Activated CD8-positive, alpha-beta T cell treated with anti-CD3 and anti-CD28 coated beads, Interleukin-2, amount 10 ng/mL, durations not matched to agents 7 days and 5 days (primary cell): ENCODE results near the gene LRRC38. TPM values are rescaled to one million over a fixed set of nuclear protein-coding genes. Genes with fewer than 3 reads are reported as not detected.

Experiments
- ATAC-seq: fragments of 150-1000 bp; cut with Tn5 transposase; one replicate; pipeline ENCODE4 v1.10.0; 2021; ENCODE audit warnings: moderate library complexity
- CTCF ChIA-PET: fragments of 350-600 bp; sonication (Branson Sonifier 250); formaldehyde crosslinking; loops from one replicate; lab custom pipeline; 2021; ENCODE audit warnings: antibody characterized with exemption; lab: Charles Lee
- POLR2A ChIA-PET: fragments of 350-600 bp; sonication (Branson Sonifier 250); formaldehyde crosslinking; loops from one replicate; lab custom pipeline; 2021; ENCODE audit warnings: antibody characterized with exemption; lab: Charles Lee
- DNase-seq: peaks from one replicate; pipeline ENCODE4 v3.0.0-alpha.2; 2020
- H3K27ac Mint-ChIP-seq: one replicate; pipeline ENCODE4 v1.8.0; 2021; ENCODE audit warnings: mild to moderate bottlenecking, mixed read lengths
- H3K27me3 Mint-ChIP-seq: one replicate; pipeline ENCODE4 v1.8.0; 2021; ENCODE audit warnings: low read depth, mixed read lengths
- H3K36me3 Mint-ChIP-seq: one replicate; pipeline ENCODE4 v1.8.0; 2021; ENCODE audit warnings: low read depth, mixed read lengths
- H3K4me1 Mint-ChIP-seq: one replicate; pipeline ENCODE4 v1.8.0; 2021; ENCODE audit warnings: low read depth, mixed read lengths
- H3K4me3 Mint-ChIP-seq: one replicate; pipeline ENCODE4 v1.8.0; 2021; ENCODE audit warnings: mild to moderate bottlenecking, mixed read lengths
- H3K9me3 Mint-ChIP-seq: one replicate; pipeline ENCODE4 v1.8.0; 2022; ENCODE audit warnings: mixed read lengths; ENCODE audit not compliant: insufficient read depth
- total RNA-seq, 2 experiments: library from RNA; stranded (reverse); gene quantifications; one replicate each; pipeline ENCODE4 v1.2.3, GENCODE V29; 2021

Gene LRRC38
- total RNA-seq, 2 experiments from 2014 or later: not detected

- Mint-ChIP-seq H3K9me3 (no peaks in the 10 kb centered on the region), H3K36me3 (no peaks in the 10 kb centered on the region), H3K27ac (no peak overlapping the region), H3K4me1 (no peaks in the 10 kb centered on the region), H3K27me3 (no peaks in the 10 kb centered on the region), H3K4me3 (no peak overlapping the region)
- POLR2A ChIA-PET: no interaction called here
- no peak for DNase-seq
- no peak for ATAC-seq
- CTCF ChIA-PET: no interaction called here
Observed at GRCh38 chr1:13541435-13542215, 27.8 kb upstream of the LRRC38 start.

GRCh38 chr1:13540866-13541265 is 27.1 kb upstream of the LRRC38 start:
- H3K9me3 Mint-ChIP-seq: no peaks in the 10 kb centered on the region
- DNase-seq (no peak), ATAC-seq (no peak)
- POLR2A ChIA-PET: no interaction called here
- no peaks in the 10 kb centered on the region for H3K4me1 Mint-ChIP-seq
- CTCF ChIA-PET: no interaction called here
- H3K4me3 Mint-ChIP-seq: no peak overlapping the region
- H3K36me3 Mint-ChIP-seq: no peaks in the 10 kb centered on the region
- H3K27ac Mint-ChIP-seq: no peak overlapping the region
- no peaks in the 10 kb centered on the region for H3K27me3 Mint-ChIP-seq

- no peaks in the 10 kb centered on the region for H3K4me1 Mint-ChIP-seq
- H3K9me3 Mint-ChIP-seq: no peaks in the 10 kb centered on the region
- POLR2A ChIA-PET: no interaction called here
- no peak for DNase-seq
- no peaks in the 10 kb centered on the region for H3K27me3 Mint-ChIP-seq
- no peaks in the 10 kb centered on the region for H3K36me3 Mint-ChIP-seq
- CTCF ChIA-PET: no interaction called here
- H3K27ac Mint-ChIP-seq: no peak overlapping the region
- ATAC-seq: no peak
- H3K4me3 Mint-ChIP-seq: no peak overlapping the region
Observed at GRCh38 chr1:13539683-13540082, 25.9 kb upstream of the LRRC38 start.

GRCh38 chr1:13538832-13539231 is 25.0 kb upstream of the LRRC38 start:
- DNase-seq: no peak
- POLR2A ChIA-PET: no interaction called here
- ATAC-seq: no peak
- Mint-ChIP-seq H3K36me3 (no peaks in the 10 kb centered on the region), H3K27me3 (no peaks in the 10 kb centered on the region), H3K4me3 (no peak overlapping the region), H3K4me1 (no peaks in the 10 kb centered on the region), H3K27ac (no peak overlapping the region), H3K9me3 (no peaks in the 10 kb centered on the region)
- CTCF ChIA-PET: no interaction called here

GRCh38 chr1:13536571-13536970 is 22.8 kb upstream of the LRRC38 start:
- ChIA-PET POLR2A (no interaction called here), CTCF (no interaction called here)
- Mint-ChIP-seq H3K27ac (no peak overlapping the region), H3K27me3 (no peaks in the 10 kb centered on the region), H3K36me3 (no peaks in the 10 kb centered on the region), H3K9me3 (no peaks in the 10 kb centered on the region), H3K4me1 (no peaks in the 10 kb centered on the region), H3K4me3 (no peak overlapping the region)
- ATAC-seq (no peak), DNase-seq (no peak)

GRCh38 chr1:13535227-13535626 is 21.4 kb upstream of the LRRC38 start:
- no peaks in the 10 kb centered on the region for H3K4me1 Mint-ChIP-seq
- no peak overlapping the region for H3K27ac Mint-ChIP-seq
- no peak overlapping the region for H3K4me3 Mint-ChIP-seq
- H3K9me3 Mint-ChIP-seq: no peaks in the 10 kb centered on the region
- ATAC-seq (no peak), DNase-seq (no peak)
- ChIA-PET POLR2A (no interaction called here), CTCF (no interaction called here)
- H3K36me3 Mint-ChIP-seq: no peaks in the 10 kb centered on the region
- no peaks in the 10 kb centered on the region for H3K27me3 Mint-ChIP-seq

- ATAC-seq (no peak), DNase-seq (no peak)
- Mint-ChIP-seq H3K27ac (no peak overlapping the region), H3K27me3 (no peaks in the 10 kb centered on the region), H3K9me3 (no peaks in the 10 kb centered on the region), H3K4me3 (no peak overlapping the region), H3K36me3 (no peaks in the 10 kb centered on the region), H3K4me1 (no peaks in the 10 kb centered on the region)
- ChIA-PET CTCF (no interaction called here), POLR2A (no interaction called here)
Observed at GRCh38 chr1:13528320-13528719, 14.5 kb upstream of the LRRC38 start.

GRCh38 chr1:13523780-13524477 is 10.1 kb upstream of the LRRC38 start:
- H3K9me3 Mint-ChIP-seq: no peaks in the 10 kb centered on the region
- POLR2A ChIA-PET: no interaction called here
- H3K27me3 Mint-ChIP-seq: no peaks in the 10 kb centered on the region
- no peak overlapping the region for H3K27ac Mint-ChIP-seq
- DNase-seq: no peak
- ATAC-seq: no peak
- no peaks in the 10 kb centered on the region for H3K36me3 Mint-ChIP-seq
- CTCF ChIA-PET: no interaction called here
- H3K4me3 Mint-ChIP-seq: no peak overlapping the region
- no peaks in the 10 kb centered on the region for H3K4me1 Mint-ChIP-seq

- DNase-seq (no peak), ATAC-seq (no peak)
- Mint-ChIP-seq H3K27ac (no peak overlapping the region), H3K36me3 (no peaks in the 10 kb centered on the region), H3K27me3 (peaks cover 2% of the 10 kb centered on the region), H3K4me3 (no peak overlapping the region), H3K9me3 (no peaks in the 10 kb centered on the region), H3K4me1 (no peaks in the 10 kb centered on the region)
- POLR2A ChIA-PET: no interaction called here
- CTCF ChIA-PET: no interaction called here
Observed at GRCh38 chr1:13520985-13521384, 7.2 kb upstream of the LRRC38 start.

GRCh38 chr1:13517193-13517812 is 3.5 kb upstream of the LRRC38 start:
- Mint-ChIP-seq H3K4me1 (no peaks in the 10 kb centered on the region), H3K36me3 (no peaks in the 10 kb centered on the region), H3K4me3 (no peak overlapping the region), H3K27me3 (peaks cover 24% of the 10 kb centered on the region), H3K9me3 (no peaks in the 10 kb centered on the region), H3K27ac (no peak overlapping the region)
- ATAC-seq: no peak
- ChIA-PET POLR2A (interaction anchor here (0.6 kb wide), 1 partner anchor 13 kb away, joined by 3 read pairs; no protein-coding TSS in a partner anchor), CTCF (interaction anchor here (0.9 kb wide), 1 partner anchor 21 kb away, joined by 3 read pairs; no protein-coding TSS in a partner anchor)
- DNase-seq: no peak

GRCh38 chr1:13516606-13517005 is 2.8 kb upstream of the LRRC38 start:
- Mint-ChIP-seq H3K9me3 (no peaks in the 10 kb centered on the region), H3K4me3 (no peak overlapping the region), H3K27me3 (peaks cover 26% of the 10 kb centered on the region), H3K4me1 (no peaks in the 10 kb centered on the region), H3K27ac (no peak overlapping the region), H3K36me3 (no peaks in the 10 kb centered on the region)
- no peak for DNase-seq
- POLR2A ChIA-PET: no interaction called here
- CTCF ChIA-PET: no interaction called here
- ATAC-seq: no peak

GRCh38 chr1:13514821-13515220 is 1.0 kb upstream of the LRRC38 start:
- H3K36me3 Mint-ChIP-seq: no peaks in the 10 kb centered on the region
- peaks cover 30% of the 10 kb centered on the region for H3K27me3 Mint-ChIP-seq
- no peak for ATAC-seq
- ChIA-PET CTCF (no interaction called here), POLR2A (no interaction called here)
- H3K4me1 Mint-ChIP-seq: no peaks in the 10 kb centered on the region
- no peaks in the 10 kb centered on the region for H3K9me3 Mint-ChIP-seq
- no peak for DNase-seq
- no peak overlapping the region for H3K4me3 Mint-ChIP-seq
- H3K27ac Mint-ChIP-seq: no peak overlapping the region
